Measurements from ENCODE around the gene CNTN4.

CNTN4 gene

DNA sequence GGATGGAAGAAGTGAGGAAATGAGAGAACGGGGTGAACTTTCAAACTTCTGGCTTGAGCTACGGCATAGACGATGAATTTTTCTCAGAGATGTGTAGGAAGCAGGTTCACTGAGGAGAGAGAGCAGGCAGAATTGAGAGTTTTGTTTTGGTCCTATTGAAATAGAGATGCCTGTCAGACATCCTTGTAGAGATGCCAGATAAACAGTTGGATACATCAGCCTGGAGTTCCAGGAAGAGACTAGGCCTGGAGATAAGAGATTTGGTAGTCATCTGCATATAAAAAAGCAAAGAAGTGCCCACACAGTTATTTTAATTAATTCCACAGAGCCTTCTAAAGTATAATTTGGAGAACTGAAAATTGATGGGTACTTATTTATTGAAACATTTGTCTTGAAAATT, 515.9 kb downstream of the CNTN4 start:
- TF ChIP-seq, protein P1, sequence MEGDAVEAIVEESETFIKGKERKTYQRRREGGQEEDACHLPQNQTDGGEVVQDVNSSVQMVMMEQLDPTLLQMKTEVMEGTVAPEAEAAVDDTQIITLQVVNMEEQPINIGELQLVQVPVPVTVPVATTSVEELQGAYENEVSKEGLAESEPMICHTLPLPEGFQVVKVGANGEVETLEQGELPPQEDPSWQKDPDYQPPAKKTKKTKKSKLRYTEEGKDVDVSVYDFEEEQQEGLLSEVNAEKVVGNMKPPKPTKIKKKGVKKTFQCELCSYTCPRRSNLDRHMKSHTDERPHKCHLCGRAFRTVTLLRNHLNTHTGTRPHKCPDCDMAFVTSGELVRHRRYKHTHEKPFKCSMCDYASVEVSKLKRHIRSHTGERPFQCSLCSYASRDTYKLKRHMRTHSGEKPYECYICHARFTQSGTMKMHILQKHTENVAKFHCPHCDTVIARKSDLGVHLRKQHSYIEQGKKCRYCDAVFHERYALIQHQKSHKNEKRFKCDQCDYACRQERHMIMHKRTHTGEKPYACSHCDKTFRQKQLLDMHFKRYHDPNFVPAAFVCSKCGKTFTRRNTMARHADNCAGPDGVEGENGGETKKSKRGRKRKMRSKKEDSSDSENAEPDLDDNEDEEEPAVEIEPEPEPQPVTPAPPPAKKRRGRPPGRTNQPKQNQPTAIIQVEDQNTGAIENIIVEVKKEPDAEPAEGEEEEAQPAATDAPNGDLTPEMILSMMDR (conservative IDR thresholded peaks at IDR 0.05; ENCODE audit: low read depth, low read length): no peak
- DNase-seq (ENCODE audit: low read depth): no peak
- no peak overlapping the region for H3K4me3 ChIP-seq (ENCODE audit: low read depth, low read length)

DNA sequence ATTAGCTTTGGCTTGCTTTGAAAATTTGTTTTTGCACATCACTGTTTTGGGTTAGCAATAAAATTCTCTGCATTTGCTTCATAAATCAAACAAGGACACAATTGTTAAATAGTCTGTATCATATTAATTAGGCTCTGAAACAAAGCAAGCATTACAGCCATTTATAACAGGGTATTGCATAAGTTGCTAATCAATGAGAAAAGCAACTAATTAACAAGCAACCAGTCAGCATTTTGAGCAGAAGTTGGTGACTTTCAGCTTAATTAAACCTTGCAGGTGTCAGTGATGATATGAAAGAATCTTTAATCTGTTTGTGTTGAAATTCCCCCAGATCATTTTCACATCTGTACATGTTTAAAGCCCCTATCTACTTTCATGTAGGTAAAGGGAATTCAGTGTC, 516.4 kb downstream of the CNTN4 start:
- TF ChIP-seq, protein P1 (conservative IDR thresholded peaks at IDR 0.05; ENCODE audit: low read depth, low read length): no peak
- no peak overlapping the region for H3K4me3 ChIP-seq (ENCODE audit: low read depth, low read length)
- no peak for DNase-seq (ENCODE audit: low read depth)

- peak; percentile 4 for DNase-seq (ENCODE audit: low read depth)
Measured at GRCh38 chr3:2623436-2623835, 524.8 kb downstream of the CNTN4 start.

GRCh38 chr3:2628117-2628516, 529.5 kb downstream of the CNTN4 start:
- no peak overlapping the region for H3K4me3 ChIP-seq (ENCODE audit: low read depth, low read length)
- TF ChIP-seq, protein P1 (conservative IDR thresholded peaks at IDR 0.05; ENCODE audit: low read depth, low read length): no peak
- no peak for DNase-seq (ENCODE audit: low read depth)

More at GRCh38 chr3:2623436-2623835, 524.8 kb downstream of the CNTN4 start:
- H3K4me3 ChIP-seq (ENCODE audit: low read depth, low read length): no peak overlapping the region
- TF ChIP-seq, protein P1 (conservative IDR thresholded peaks at IDR 0.05; ENCODE audit: low read depth, low read length): no peak

GRCh38 chr3:2635511-2635910, 536.8 kb downstream of the CNTN4 start:
- H3K4me3 ChIP-seq (ENCODE audit: low read depth, low read length): no peak overlapping the region
- no peak for DNase-seq (ENCODE audit: low read depth)
- TF ChIP-seq, protein P1 (conservative IDR thresholded peaks at IDR 0.05; ENCODE audit: low read depth, low read length): no peak

DNA sequence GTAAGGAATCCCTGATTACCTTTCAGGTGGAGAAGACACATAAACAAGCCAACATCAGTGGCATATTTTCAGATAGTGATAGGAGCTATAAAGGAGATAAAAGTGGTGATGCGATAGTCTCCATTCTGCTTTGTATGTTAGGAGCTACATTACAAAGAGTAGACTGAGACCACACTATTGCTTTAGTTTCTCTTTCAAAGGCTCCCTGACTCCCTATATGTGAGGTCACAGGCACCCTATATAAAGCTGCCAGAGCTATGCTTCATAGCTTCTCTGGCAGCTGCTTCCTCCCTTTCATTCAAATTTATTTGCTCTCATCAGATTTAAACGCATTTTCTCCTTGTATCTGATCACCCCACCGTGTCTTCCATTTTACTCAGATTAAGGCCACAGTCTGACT, 544.9 kb downstream of the CNTN4 start:
- TF ChIP-seq, protein P1 (conservative IDR thresholded peaks at IDR 0.05; ENCODE audit: low read depth, low read length): no peak
- no peak overlapping the region for H3K4me3 ChIP-seq (ENCODE audit: low read depth, low read length)
- DNase-seq (ENCODE audit: low read depth): no peak

- TF ChIP-seq, protein P1 (conservative IDR thresholded peaks at IDR 0.05; ENCODE audit: low read depth, low read length): no peak
- no peak for DNase-seq (ENCODE audit: low read depth)
- no peak overlapping the region for H3K4me3 ChIP-seq (ENCODE audit: low read depth, low read length)
Measured at GRCh38 chr3:2645001-2645400, 546.3 kb downstream of the CNTN4 start.

Data from choroid plexus epithelial cell (primary cell).